Breast epithelium (tissue), 3 donors: ENCODE data around the gene CPED1.

ENCODE experiments used
- POLR2A ChIP-seq: fragments of 450-650 bp; IDR thresholded peaks from one replicate; pipeline ENCODE4 v1.6.1; 2016; ENCODE audit warnings: antibody characterized with exemption, mild to moderate bottlenecking, moderate library complexity
- POLR2AphosphoS5 ChIP-seq, 3 donors: sonication (generic); formaldehyde crosslinking; IDR thresholded peaks; one replicate each; pipeline ENCODE4 v1.6.1; 2017; ENCODE audit warnings: antibody characterized with exemption in 3 of 3
- TF ChIP-seq, protein P1 (sequence below), 3 donors: fragments of 450-650 bp; IDR thresholded peaks; one replicate each; pipeline ENCODE4 v1.5.1; 2016 to 2017; ENCODE audit warnings: antibody characterized with exemption in 3 of 3, mild to moderate bottlenecking in 3 of 3, moderate library complexity in 3 of 3

DNA sequence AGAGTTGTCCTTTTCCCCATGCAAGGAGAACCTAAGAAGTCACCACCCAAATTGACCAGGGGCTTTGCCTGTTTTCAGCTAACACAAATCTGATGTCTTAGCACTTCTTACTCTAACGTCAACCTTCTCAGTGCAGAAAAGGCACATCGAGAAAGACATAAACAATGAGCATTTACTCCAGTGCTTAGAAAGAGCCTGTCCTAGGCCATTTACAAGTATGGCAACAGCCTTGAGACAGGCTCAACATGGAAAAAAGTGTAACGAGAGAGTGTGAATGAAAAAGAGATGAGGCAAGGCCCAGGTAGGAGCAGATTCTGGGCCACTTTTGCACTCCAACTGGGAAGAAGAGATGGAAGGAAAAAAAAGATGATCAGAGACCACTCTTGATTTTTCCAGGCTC, 54.4 kb downstream of the CPED1 start:
- TF ChIP-seq, protein P1, sequence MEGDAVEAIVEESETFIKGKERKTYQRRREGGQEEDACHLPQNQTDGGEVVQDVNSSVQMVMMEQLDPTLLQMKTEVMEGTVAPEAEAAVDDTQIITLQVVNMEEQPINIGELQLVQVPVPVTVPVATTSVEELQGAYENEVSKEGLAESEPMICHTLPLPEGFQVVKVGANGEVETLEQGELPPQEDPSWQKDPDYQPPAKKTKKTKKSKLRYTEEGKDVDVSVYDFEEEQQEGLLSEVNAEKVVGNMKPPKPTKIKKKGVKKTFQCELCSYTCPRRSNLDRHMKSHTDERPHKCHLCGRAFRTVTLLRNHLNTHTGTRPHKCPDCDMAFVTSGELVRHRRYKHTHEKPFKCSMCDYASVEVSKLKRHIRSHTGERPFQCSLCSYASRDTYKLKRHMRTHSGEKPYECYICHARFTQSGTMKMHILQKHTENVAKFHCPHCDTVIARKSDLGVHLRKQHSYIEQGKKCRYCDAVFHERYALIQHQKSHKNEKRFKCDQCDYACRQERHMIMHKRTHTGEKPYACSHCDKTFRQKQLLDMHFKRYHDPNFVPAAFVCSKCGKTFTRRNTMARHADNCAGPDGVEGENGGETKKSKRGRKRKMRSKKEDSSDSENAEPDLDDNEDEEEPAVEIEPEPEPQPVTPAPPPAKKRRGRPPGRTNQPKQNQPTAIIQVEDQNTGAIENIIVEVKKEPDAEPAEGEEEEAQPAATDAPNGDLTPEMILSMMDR (IDR thresholded peaks at IDR 0.05): no peak
- TF ChIP-seq POLR2AphosphoS5 (IDR thresholded peaks at IDR 0.05) (no peak), POLR2A (no peak)
